Subcutaneous adipose tissue (tissue), 4 donors: ENCODE results near the gene NISCH. TPM values are rescaled to one million over a fixed set of nuclear protein-coding genes. Genes with fewer than 3 reads are reported as not detected.

Experiments used
- CTCF ChIP-seq: fragments of 450-650 bp; IDR thresholded peaks from one replicate; pipeline ENCODE4 v1.5.1; 2016; ENCODE audit warnings: low read depth, mild to moderate bottlenecking, control low read depth, antibody characterized with exemption, moderate library complexity
- total RNA-seq, 4 donors: library from RNA; depleted of rRNA; stranded (reverse); fragments of >200 nt; gene quantifications; one replicate each; pipeline ENCODE4 v1.1.0, GENCODE V29; 2016

NISCH gene
- total RNA-seq, 4 donors from 2014 or later, result 52.7 to 105 (median 71.5) TPM

- no peak for TF ChIP-seq CTCF
Measured at GRCh38 chr3:52458031-52458760, 2.8 kb downstream of the NISCH start.

GRCh38 chr3:52458770-52459545, 3.6 kb downstream of the NISCH start:
- TF ChIP-seq CTCF, result no peak

- TF ChIP-seq CTCF, result no peak
Measured at GRCh38 chr3:52461874-52462273, 6.5 kb downstream of the NISCH start.

GRCh38 chr3:52463416-52463815, 8.0 kb downstream of the NISCH start:
- TF ChIP-seq CTCF, result no peak

- TF ChIP-seq CTCF, result no peak
Measured at GRCh38 chr3:52468336-52468735, 12.9 kb downstream of the NISCH start.

GRCh38 chr3:52469001-52469400, 13.6 kb downstream of the NISCH start:
- TF ChIP-seq CTCF, result no peak

GRCh38 chr3:52470920-52471319, 15.5 kb downstream of the NISCH start:
- TF ChIP-seq CTCF, result no peak
